Omental fat pad (tissue), 4 donors: Measurements from ENCODE around the gene LCE3A. TPM values are rescaled to one million over a fixed set of nuclear protein-coding genes. Genes with fewer than 3 reads are reported as not detected.
"Not testable (repeated sequence)": the region's sequence is repeated elsewhere in the genome, so short reads cannot be mapped to it uniquely, and the experiment has no call there.

ENCODE experiments used
- ATAC-seq: fragments of 150-250 bp; one replicate; pipeline ENCODE4 v1.9.1; 2016; ENCODE audit warnings: mild to moderate bottlenecking, moderate library complexity; ENCODE audit not compliant: low FRiP score
- DNase-seq: peaks from one replicate; pipeline ENCODE4 v3.0.0-alpha.2; 2019; ENCODE audit warnings: low spot score
- CTCF ChIP-seq, 3 donors: fragments of 450-650 bp; IDR thresholded peaks; one replicate each; pipeline ENCODE4 v1.5.1; 2016 to 2017; ENCODE audit warnings: antibody characterized with exemption in 3 of 3, mild to moderate bottlenecking in 3 of 3, moderate library complexity in 2 of 3
- small RNA-seq: library from RNA; depleted of rRNA; stranded (forward); fragments of <200 nt; gene quantifications from one replicate; pipeline ENCODE3, GENCODE V24; 2016
- total RNA-seq, 4 donors: library from RNA; depleted of rRNA; stranded (reverse); fragments of >200 nt; gene quantifications; one replicate each; pipeline ENCODE4 v1.1.0, GENCODE V29; 2016

The LCE3A gene
- total RNA-seq, 4 donors from 2014 or later: not detected

GRCh38 chr1:152580433-152580832 is 42.5 kb downstream of the LCE3A start, which contains the start of gene LCE3D:
Gene LCE3D, minus strand, starts transcription at chr1:152580516. Its CDS starts 580 bp downstream, at chr1:152579936.
- DNase-seq (no peak), ATAC-seq (no peak)
- TF ChIP-seq CTCF (IDR thresholded peaks at IDR 0.05): no peak

- DNase-seq, ATAC-seq: not testable (repeated sequence)
Observed at GRCh38 chr1:152579526-152579925, 43.4 kb downstream of the LCE3A start.

DNA sequence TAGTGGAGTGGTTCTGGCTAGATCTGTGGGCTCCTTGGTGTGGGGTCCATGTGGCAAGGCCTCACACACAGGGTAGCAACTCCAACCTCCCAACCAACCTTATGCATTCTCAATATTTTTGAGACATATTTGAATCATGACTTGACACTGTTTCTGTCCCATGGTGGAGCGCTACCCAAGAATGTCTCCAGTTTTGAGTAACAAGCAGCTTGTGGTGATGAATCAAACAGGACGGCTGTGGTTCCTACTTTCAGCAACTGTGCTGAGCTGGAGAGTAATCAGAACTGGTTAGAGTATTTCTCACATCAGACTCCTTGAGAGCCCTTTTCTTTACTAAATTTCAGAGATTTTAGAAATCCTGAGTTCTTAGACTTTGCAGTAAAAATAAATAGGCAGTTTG is 45.7 kb downstream of the LCE3A start:
- DNase-seq (no peak), ATAC-seq (no peak)
- no peak for TF ChIP-seq CTCF (IDR thresholded peaks at IDR 0.05)

Small RNA genes lying within 50 kb of the gene (small RNA-seq; reads per million reads assigned to genes)
- gene LCE3A (not detected), gene LCE3B (not detected)

Other genes starting within 250 kb of the LCE3A start
- gene CRNN, start 208.8 kb downstream of the LCE3A start, total RNA-seq: not detected
- not detected for gene LCE5A, start 112.3 kb downstream of the LCE3A start, total RNA-seq
- not detected for gene CRCT1, start 108.6 kb downstream of the LCE3A start, total RNA-seq
- gene LCE3E, start 56.3 kb downstream of the LCE3A start, total RNA-seq: not detected
- gene LCE3D, start 42.6 kb downstream of the LCE3A start, total RNA-seq: not detected
- not detected for gene LCE3C, start 22.9 kb downstream of the LCE3A start, total RNA-seq
- gene LCE3B, start 9.3 kb downstream of the LCE3A start, total RNA-seq: not detected
- gene LCE2D, start 40.3 kb upstream of the LCE3A start, total RNA-seq: not detected
- not detected for gene LCE2C, start 52.2 kb upstream of the LCE3A start, total RNA-seq
- not detected for gene LCE2B, start 63.0 kb upstream of the LCE3A start, total RNA-seq
- gene LCE2A, start 75.2 kb upstream of the LCE3A start, total RNA-seq: not detected
- gene LCE4A, start 85.1 kb upstream of the LCE3A start, total RNA-seq: not detected
- gene KPRP, start 134.9 kb upstream of the LCE3A start, total RNA-seq: not detected
- not detected for gene LCE1F, start 152.0 kb upstream of the LCE3A start, total RNA-seq
- not detected for gene LCE1E, start 163.2 kb upstream of the LCE3A start, total RNA-seq
- gene LCE1D, start 173.6 kb upstream of the LCE3A start, total RNA-seq: not detected
- not detected for gene LCE1C, start 183.5 kb upstream of the LCE3A start, total RNA-seq
- not detected for gene LCE1B, start 188.9 kb upstream of the LCE3A start, total RNA-seq
- not detected for gene LCE1A, start 204.4 kb upstream of the LCE3A start, total RNA-seq
- not detected for gene LCE6A, start 219.8 kb upstream of the LCE3A start, total RNA-seq
- gene LCE7A, start 236.9 kb upstream of the LCE3A start, total RNA-seq: not detected